Measurements from ENCODE around the gene KLC1.

DNA sequence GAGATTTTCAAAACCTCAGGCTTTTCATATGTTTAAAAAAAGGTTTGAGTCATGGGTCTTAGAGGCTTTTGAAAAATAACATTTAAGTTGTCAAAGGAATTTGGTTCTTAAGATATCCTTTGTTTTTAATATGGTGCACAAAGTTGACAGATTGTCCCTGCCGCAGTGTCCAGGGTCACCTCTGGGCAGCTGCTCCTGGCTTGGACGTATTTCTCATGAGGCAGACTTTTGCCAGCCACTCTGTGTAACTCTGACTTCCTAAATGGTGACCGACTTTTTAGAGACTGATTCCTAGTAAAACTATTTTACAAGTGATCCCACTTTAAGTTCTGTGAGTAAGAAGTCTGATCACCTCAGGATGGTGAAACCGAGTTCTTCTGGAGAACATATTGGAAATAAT lies 58.7 kb downstream of the KLC1 start:
- no peak for TF ChIP-seq POLR2A (IDR thresholded peaks at IDR 0.05)
- TF ChIP-seq, protein P1, sequence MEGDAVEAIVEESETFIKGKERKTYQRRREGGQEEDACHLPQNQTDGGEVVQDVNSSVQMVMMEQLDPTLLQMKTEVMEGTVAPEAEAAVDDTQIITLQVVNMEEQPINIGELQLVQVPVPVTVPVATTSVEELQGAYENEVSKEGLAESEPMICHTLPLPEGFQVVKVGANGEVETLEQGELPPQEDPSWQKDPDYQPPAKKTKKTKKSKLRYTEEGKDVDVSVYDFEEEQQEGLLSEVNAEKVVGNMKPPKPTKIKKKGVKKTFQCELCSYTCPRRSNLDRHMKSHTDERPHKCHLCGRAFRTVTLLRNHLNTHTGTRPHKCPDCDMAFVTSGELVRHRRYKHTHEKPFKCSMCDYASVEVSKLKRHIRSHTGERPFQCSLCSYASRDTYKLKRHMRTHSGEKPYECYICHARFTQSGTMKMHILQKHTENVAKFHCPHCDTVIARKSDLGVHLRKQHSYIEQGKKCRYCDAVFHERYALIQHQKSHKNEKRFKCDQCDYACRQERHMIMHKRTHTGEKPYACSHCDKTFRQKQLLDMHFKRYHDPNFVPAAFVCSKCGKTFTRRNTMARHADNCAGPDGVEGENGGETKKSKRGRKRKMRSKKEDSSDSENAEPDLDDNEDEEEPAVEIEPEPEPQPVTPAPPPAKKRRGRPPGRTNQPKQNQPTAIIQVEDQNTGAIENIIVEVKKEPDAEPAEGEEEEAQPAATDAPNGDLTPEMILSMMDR (IDR thresholded peaks at IDR 0.05) = no peak

Data from heart left ventricle (tissue), 13 donors.